GM19324 (cell line): ENCODE measurements around the gene CAPN5.

Source experiments
- ATAC-seq: cut with Tn5 transposase; IDR thresholded peaks from one replicate; pipeline ENCODE4 v1.9.1; 2021; ENCODE audit warnings: mild to moderate bottlenecking, moderate library complexity; ENCODE audit not compliant: unreplicated experiment, low FRiP score

Gene CAPN5

DNA sequence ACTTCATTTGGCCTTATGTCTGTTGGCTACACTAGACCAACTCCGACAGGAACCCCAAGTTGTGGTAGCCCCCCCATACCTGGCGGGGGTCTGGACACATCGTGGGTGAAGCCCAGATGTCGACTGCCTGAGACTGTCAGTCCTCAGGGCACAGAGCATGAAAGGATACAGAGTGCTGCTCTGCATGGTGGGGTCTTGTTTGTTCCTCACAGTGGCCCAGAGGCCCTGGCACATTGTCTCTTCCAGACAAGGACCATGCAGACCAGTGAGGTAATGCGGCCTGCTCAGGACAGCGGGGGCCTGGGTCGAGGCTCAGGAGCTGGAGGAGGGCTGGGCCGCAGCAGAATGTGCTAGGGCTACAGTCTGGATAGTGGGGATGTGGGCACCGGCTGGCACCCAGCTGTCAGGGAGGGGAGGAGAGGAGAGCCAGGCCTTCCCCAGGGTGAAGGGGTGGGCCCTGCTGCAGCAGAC lies 14.6 kb downstream of the CAPN5 start:
- ATAC-seq = no peak

DNA sequence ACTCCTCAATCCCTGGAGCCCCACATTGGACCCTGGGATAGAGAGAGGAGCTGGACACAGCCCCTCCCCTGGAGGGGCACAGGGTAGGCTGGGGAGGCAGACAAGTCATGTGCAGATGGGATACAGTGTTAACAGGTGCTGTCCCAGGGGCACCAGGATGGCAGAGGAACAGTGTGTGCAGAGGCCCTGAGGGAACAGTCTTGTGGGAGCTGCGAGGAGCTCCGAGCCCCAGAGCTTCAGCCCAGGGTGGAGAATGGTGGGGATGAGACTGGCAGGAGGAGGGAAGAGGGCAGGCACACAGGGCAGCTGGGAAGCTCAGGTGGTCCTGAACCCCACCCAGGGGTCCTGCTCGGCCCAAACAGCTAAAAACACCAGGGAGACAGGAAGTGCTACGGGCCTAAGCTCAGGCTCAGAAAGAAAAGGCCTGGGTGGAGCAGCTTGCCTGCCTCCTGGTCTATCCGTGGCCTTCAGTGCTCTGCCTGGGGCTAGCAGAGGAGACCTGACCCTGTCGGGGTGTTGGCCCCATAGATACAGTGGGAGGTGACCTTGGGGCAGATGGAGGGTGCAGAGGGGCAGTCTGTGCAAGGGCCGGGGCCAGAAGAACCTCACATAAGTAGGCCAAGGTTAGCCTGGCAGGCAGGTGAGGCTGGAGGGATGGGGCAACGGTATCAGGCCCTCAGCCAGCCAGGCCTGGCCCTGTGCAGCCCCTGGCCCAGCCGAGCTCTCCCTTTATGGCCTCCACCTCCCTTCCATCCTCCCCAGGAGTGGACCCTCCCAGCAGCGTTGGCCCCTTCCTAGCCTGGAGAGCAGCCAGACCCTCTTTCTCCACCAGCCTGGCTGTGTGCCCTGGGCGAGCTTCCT lies 15.4 kb downstream of the CAPN5 start:
- ATAC-seq = no peak

DNA sequence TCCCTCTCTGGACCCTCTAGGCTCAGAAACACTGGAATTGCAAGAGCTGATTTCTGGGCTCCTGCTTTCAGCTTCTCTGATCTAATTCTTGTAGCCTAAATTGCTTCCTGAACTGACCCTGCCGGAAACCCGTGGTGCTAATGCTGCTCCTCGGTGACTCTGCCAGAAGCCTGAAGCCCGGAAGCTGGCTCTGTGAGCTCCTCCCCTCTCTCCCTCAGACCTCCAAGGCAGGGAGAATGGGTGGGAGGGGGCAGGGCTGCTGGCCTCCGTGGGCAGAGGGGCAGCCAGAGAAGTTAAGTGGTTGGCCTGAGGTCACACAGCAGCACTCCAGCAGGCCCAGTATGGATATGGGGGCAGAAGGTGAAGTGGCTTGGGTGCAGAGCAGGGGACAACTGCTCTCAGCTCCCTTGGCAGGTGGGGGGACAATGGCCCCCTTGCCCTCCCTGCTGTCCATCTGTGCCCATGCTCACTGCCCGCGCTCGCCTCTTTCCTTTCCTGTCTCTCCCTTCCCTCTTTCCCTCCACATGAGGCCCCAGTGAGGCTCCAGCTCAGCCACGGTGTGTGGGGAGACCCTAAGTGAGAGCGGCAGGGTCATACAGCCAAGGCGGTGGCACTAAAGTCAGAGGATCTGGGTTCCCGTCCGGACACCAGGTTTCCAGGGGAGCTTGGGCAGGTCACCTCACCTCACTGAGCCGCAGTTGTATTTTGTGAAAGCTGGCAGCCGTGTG lies 16.2 kb downstream of the CAPN5 start:
- no peak for ATAC-seq

DNA sequence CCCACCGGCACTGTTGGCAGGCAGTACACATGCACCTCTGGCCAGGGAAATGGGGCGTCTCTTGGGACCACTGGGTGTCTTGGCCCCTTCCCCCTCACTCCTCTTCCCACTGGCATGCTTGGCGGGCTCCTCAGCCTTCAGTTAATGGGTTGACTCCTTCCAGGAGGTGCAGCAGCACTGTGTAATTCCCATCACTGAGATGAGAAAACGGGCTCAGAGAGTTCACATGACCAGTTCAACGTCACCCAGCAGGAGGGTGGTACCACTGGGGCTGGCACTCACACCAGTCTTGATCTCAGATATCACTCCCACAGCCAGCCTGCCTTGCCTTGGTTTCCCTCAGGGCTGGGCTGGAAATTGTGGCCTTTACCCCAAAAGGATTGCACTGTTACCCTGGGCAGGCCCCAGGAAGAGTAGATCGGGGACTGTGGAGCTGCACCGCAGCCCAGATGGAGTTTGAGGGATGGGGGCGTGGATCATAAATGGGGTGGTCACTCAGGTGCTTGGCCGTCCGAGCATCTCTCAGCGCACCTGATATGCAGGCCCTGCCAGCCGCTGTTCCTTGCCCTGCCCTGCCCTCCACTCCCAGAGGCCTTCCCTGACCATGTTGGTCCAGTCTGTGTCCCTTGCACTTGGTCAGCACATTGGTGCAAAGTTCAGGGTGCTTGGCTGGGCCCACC lies 16.9 kb downstream of the CAPN5 start:
- no peak for ATAC-seq

DNA sequence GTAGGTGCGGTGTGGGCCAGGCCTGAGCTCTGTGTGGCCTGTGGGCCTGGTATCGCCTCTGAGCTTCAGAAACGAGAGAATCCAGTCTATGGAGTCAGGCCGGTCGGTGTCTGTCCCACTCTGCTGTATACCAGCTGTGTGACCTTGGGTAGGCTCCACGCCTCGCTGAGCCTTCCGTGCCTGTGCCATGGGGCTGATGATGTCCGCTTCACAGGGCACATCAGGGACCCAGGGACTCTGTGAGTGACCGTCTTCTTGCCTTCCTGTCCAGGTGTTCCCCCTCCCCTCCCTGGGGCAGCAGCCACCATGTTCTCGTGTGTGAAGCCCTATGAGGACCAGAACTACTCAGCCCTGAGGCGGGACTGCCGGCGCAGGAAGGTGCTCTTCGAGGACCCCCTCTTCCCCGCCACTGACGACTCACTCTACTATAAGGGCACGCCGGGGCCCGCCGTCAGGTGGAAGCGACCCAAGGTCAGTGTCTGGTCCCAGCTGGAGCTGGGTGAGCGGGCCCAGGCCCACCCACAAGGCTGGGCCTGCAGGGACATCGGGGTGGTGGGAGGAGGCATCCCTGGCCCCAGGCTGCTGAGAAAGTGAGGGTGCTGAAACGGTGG lies 17.9 kb downstream of the CAPN5 start:
- no peak for ATAC-seq

DNA sequence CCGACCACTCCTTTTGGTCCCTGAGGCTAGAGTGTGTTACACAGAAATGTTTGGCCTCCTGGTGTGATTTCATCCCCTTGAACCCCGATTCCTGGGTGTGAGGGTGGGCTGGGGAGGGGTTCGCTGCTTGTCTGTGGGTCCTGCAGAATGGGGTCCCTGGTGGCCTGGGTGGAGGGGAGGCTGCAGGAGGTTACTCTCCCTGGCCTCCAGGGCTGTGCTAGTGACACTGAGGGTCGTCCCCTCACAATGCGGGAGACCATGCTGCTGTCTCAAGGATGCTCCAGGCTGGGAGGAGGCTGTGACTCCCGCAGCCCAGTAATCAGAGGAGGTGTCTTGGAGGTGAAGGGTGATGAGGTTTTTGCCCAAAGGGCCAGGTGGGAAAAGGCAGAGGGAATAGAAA lies 18.9 kb downstream of the CAPN5 start:
- ATAC-seq = no peak

DNA sequence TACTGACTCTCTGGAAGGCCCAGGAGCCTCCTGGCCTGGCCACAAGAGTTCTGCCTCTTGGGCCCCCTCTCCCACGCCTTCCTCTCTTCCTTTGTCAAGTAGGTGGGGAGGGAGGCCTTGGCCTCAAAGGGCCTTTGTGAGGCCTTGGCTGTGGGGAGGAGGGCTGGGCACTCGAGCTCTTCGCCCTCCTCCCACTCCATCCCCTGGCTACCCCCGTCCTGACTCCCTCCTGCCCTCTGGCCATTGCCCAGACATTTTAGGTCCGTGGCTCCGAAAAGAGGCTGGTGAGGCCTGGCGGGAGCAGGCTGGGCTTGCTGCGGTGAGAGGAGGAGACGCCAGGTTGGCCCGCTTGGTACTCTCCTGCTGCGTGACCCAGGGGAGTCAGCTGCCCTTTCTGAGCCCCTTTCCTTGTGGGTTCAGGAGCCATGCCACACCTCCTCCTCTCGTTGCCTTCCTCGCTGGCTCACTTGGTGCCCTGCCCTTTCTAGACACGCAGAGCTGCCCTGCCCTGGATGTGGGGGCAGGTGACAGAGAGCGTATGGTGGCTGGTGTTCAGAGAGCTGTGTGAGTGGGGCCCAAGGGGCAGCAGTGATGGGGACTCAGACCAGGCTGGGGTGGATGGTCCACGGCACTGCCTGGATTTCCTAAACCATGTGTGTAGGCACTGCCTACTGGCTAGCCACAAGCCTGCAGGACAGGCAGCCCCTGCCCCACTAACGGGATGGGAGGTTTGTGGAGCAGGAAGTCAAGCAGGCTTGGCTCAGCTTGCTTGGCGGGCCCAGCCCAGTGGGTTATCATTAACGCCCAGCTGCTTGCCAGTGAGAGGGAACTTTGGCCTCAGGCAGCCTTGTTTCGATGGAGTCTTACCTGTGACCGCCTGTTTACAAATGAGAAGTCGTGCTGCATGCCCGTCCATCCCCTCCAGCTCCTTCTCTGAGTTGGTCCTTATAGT lies 20.0 kb downstream of the CAPN5 start:
- ATAC-seq = no peak

DNA sequence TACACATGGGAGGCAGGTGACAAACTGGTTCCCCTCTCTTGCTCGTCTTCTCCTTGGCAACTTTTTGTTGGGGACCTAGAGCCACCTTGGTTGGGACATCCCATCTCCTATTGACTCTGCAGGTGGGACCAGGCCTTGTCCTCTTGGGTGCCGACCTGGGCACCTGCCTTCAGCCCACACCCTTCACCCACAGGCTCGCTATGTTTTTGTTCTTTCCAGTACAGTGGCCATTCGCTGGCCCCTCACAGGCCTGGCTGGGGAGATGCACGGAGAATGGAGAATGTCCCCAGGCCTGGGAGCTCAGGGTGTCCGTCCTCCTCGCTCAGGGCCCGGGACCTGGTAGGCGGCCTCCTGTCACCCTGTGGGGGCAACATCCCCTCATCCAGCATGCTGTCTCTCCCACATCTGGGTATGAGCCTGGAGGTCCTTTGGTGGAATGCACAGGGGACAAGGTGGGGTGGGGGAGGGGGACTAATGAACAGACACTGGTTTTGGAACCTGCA lies 21.0 kb downstream of the CAPN5 start:
- no peak for ATAC-seq

DNA sequence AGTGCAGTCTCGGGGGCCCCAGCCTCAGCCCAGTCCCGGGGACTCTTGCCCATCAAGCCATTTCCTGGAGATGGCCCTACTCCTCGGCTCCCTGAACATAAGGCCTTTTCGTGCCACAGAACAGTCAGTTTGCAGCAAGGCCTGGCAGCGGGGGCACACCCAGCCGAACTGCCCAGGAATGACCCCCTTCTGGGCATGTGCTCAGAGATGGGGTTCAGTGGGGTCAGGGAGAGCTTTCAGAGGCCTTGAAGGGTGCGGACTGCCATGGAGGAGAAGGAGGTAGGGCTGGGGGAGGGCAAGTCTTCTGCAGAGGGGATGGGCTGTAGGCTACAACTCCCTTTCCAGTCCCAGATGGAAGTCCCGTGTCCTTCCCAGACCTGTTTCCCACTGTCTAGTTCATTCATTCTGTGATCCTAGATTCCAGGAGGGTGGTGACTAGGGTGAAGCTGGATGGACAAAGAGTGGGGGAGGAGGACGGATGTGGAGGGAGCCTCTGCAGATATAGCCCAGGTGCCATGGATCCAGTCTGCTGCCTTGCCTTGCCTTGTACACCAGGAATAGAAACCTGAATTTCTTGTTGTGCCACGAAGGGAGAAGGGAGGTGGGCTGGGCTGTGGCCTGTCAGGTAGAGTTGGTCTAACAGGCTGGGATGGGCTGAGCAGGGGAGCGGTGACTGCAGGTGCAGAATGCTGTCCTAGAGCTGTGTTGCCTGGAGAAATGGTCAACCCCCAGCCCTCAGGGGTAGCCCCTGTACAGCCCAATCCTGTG lies 21.6 kb downstream of the CAPN5 start:
- ATAC-seq = no peak

DNA sequence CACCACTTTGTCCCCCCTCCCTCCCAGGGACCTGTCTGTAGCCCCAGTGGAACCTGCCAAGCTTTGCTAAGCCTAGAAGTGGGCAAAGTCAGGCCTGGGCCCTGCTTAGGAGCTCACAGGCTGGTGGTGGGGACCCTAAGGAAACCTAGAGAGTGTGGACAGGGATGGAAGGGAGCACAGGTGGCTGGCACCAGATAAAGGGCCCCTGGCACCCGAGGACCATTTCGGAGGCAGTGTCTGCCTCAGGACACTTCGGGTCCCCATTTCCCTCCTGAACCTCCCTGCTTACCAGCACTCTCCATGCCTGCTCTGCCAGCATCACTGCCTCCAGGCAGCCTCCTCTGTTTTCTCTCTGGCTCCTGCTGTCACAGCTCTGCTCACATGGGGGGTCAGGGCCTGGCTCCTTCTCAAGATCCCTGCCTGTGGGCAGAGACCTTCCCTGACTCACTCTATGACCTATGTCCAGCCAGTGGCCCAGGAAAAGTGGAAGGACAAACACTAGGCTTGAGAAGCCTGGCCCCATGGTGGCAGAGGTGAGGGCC lies 22.3 kb downstream of the CAPN5 start:
- no peak for ATAC-seq

DNA sequence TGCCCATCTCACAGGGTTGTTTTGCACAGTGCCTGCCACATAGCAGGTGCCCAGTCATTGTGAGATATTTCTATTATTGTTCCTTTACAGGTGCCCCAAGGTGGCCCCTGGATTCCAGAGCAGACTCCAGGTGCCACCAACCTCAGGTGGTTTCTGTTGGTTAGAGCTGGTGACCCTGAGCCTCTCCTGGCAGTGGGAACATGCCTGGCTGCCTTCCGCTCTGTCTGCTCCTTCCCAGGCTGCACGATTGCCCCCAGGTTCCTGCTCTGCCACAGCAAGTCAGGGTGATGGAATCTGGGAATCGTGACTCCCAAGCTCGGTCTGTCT lies 23.2 kb downstream of the CAPN5 start:
- ATAC-seq = no peak

DNA sequence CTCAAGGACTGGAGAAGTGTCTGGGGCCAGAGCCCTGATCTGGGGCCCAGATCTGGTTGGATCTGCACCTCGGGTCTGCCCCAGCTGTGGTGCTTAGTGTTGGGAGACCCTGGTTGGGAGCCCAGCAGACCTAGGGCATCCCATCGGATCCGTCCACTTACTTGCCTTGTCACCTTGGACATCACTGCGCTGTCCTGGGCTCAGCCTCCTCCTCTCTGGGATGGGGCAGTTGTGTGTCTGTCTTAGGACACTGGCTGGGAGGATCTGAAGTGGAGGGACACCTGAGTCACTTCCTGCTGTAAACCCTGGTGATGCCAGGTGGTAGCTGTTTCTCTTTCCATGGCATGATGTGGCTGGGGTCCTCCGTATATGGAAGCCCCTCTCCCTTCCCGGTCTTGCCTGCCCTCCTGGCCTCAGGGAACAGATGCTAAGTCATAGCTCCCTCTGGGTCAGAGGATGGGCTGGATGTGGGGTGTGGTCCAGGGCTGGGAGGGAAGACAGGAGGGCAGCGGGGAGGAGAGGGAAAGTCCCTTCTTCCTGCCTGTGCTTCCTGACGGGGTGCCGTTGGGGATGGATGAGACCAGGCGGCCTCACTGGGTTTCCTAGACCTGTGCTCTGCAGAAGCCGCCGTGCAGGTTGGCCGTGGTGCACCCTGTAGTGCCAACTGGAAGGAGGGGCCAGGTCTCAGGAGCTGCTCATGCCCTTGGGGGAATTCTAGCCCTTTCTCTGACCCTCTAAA lies 23.8 kb downstream of the CAPN5 start:
- no peak for ATAC-seq

DNA sequence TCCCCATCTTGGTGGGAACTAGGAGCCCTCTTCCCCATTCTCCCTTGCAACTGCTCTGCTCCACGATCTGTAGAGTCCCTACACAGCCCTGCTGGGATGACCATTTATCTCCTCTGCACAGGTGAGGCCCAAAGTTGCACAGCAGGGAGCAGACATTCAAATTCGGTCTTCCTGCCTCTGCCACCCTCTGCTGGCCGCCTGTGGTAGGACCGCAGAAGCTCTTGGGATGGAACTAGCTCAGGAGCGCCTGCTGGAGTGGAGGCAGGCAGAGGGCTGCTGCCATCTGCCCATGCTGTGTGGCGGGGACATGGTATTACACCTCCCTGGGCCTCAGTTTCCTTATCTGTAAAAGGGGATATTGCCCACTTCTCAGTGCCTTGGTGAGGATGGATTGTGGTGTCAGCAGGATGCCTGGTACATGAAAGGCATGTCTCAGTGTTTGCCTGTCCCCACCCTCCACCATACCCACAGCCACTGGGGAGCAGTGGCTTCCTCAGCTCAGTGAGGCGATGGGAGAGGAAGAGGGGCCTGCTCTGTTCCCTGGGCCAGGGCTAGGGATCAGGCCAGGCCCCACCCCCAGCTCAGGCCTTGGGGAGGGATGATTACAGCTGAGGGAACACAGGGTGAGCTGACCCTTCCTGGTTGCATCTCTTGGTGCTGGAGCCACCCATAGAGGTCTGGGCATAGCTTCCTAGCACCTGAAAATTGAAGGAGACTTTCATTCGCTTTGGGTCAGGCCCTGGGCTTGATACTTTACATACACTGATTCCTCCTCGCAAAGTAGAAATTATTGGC lies 24.6 kb downstream of the CAPN5 start:
- ATAC-seq = no peak

DNA sequence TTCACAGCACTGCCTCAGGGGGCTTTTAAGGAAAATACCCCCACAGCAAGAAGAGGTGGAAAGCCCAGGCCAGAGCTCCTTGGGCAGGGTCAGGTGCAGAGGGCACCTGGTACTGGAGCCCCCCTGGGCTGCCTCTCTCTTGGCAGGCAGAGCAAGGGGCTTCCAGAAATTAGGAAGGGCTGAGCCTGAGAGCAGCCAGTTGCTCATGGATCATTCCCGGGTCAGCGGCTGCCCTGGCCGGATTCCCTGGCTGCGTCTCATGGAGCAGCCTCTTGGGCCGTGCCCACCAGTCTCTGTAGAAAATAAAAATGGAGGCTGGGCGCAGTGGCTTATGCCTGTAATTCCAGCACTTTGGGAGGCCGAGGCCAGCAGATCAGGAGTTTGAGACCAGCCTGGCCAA lies 25.6 kb downstream of the CAPN5 start:
- no peak for ATAC-seq

DNA sequence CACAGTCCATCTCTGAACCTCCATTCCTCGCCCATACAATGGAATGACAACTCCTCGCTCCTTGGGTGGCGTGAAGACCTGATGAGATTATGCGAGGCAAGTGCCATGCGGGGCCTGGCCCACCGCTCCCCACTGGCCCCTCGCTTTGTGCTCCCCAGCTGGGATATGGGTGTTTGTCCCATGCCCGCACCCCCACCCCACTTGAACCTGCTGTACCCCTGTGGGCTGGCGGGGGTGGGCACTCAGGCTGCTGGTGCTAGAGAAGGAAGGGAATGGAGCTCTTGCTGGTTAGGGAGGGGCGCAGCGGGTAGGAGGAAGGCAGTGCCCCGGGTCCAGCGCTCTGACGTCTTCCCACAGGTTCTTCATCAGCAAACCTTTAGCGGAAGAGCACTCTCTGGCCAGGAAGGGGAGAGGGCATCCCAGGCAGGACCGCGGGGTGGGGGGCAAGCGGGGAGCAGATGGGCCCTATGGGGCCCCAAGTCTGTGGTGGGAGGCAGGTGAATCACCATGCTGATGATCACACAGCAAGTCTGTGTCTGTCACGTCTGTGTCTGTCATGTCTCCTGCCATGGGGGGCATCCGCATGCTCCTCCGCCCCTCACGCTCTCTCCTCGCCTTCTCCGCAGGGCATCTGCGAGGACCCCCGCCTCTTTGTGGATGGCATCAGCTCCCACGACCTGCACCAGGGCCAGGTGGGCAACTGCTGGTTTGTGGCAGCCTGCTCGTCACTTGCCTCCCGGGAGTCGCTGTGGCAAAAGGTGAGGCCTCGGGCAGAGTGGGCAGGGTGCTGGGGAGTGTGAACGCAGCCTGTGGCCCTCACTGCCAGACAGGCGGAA lies 26.5 kb downstream of the CAPN5 start:
- no peak for ATAC-seq
